Measurements from ENCODE around the gene PADI2. TPM values are rescaled to one million over a fixed set of nuclear protein-coding genes. Genes with fewer than 3 reads are reported as not detected.

The PADI2 gene
- total and polyA plus RNA-seq, 2 experiments from 2014 or later: 1.7 to 4.3 TPM

- TF ChIP-seq ZNF462 (CRISPR knock-in tag; IDR thresholded peaks at IDR 0.05) (no peak), NANOG (IDR thresholded peaks at IDR 0.05; ENCODE audit: borderline replicate concordance) (no peak), POLR2AphosphoS5 (IDR thresholded peaks at IDR 0.05; ENCODE audit: low read depth) (no peak), JUNB (IDR thresholded peaks at IDR 0.05; ENCODE audit: unreplicated experiment) (no peak), EZH2 (IDR thresholded peaks at IDR 0.05; ENCODE audit: low read depth, unreplicated experiment) (no peak), CTCF (conservative IDR thresholded peaks at IDR 0.05; ENCODE audit: low read depth in 2 of 2) (no peak)
Observed at GRCh38 chr1:17158961-17159360, 39.7 kb upstream of the PADI2 start (continued).

DNA sequence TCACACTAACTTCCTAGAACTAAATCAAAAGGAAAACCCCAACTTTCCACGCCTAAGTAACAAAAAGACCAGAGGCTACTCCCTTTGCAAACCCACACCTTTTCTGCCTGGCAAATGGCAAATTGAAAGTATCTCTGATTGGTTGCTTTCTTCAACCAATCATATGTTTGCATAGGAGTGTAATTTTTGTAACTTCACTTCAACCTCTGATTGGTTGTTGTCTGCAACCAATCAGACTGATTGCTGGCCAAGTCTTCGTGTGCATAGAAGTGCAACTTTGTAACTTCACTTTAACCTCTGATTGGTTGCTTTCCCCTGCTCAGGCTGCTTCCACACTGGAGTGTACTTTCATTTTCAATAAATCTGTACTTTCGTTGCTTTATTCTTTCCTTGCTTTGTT lies 36.9 kb upstream of the PADI2 start:
- Histone ChIP-seq H3K27me3 (ENCODE audit: insufficient read depth) (no peaks in the 10 kb centered on the region), H3K4me3 (no peak overlapping the region), H3K36me3 (ENCODE audit: insufficient read depth) (no peaks in the 10 kb centered on the region; the same call in 1 of the 2 replicates), H3K79me2 (replicated peaks; ENCODE audit: insufficient read depth) (no peaks in the 10 kb centered on the region), H3F3A (replicated peaks; ENCODE audit: low read depth) (no peaks in the 10 kb centered on the region), H3K4me2 (no peak overlapping the region), H2AFZ (no peak overlapping the region), H3K27ac (ENCODE audit: low read depth) (no peak overlapping the region), H3K9me2 (ENCODE audit: insufficient read depth) (peaks cover 8% of the 10 kb centered on the region; the same call in 1 of the 2 replicates), H4K20me1 (replicated peaks; ENCODE audit: insufficient read depth) (no peaks in the 10 kb centered on the region), H3K4me1 (ENCODE audit: insufficient read depth) (peaks cover 12% of the 10 kb centered on the region)
- DNase-seq (ENCODE audit: low spot score) (no peak), ATAC-seq (no peak)
- H3K4me3 Mint-ChIP-seq: no peak overlapping the region
- peaks cover 4% of the 10 kb centered on the region for H3K27me3 Mint-ChIP-seq (ENCODE audit: insufficient read depth, low read depth, poor library complexity)
- H3K9me3 Mint-ChIP-seq: peaks cover 68% of the 10 kb centered on the region
- peaks cover 15% of the 10 kb centered on the region for H3K4me1 Mint-ChIP-seq
- H3K36me3 Mint-ChIP-seq (ENCODE audit: low read depth): peaks cover 34% of the 10 kb centered on the region
- H3K27ac Mint-ChIP-seq: no peak overlapping the region
- no peak for TF ChIP-seq ZNF114 (CRISPR knock-in tag; IDR thresholded peaks at IDR 0.05)
- TF ChIP-seq ZNF462 (CRISPR knock-in tag; IDR thresholded peaks at IDR 0.05): no peak
